ENCODE results near the gene NEK11. TPM values are rescaled to one million over a fixed set of nuclear protein-coding genes. Genes with fewer than 3 reads are reported as not detected.

NEK11 gene
- total and polyA plus RNA-seq, 11 donors, result 0.38 to 4.3 (median 2.1) TPM

DNA sequence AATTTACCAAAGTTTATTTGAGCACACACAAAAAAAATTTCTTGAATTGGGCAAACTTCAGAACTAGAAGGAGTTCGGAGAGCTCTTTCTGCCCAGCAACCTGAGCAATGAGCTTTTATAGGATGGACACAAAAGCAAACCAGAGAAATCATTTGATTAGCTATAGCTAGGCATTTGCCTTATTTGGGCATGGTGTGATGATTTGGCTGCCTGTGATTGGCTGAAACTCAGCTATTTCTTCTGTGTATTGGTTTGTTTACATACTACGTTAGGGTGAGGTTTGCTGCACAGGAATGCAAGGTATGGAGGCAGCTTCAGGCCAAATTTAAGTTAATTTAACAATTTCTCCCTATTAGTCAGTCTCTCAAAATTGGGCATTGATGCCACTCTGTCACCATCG, 65.1 kb downstream of the NEK11 start:
- H3K27ac ChIP-seq, result no peak overlapping the region
- intact Hi-C loops (cut with DNase I), result no loop called here
- H3K9me3 ChIP-seq, result no peaks in the 10 kb centered on the region
- no peak for ATAC-seq
- no peak overlapping the region for H3K4me3 ChIP-seq
- H3K4me1 ChIP-seq, result no peaks in the 10 kb centered on the region
- H3K36me3 ChIP-seq, result no peaks in the 10 kb centered on the region
- no peak for DNase-seq
- 93 to 97% (median 95%) methylated on average over 3 of the region's 3 CpGs for WGBS, 4 donors
- H3K27me3 ChIP-seq, result no peaks in the 10 kb centered on the region
- no peak for TF ChIP-seq POLR2A (IDR thresholded peaks at IDR 0.05)
- TF ChIP-seq, protein P1, sequence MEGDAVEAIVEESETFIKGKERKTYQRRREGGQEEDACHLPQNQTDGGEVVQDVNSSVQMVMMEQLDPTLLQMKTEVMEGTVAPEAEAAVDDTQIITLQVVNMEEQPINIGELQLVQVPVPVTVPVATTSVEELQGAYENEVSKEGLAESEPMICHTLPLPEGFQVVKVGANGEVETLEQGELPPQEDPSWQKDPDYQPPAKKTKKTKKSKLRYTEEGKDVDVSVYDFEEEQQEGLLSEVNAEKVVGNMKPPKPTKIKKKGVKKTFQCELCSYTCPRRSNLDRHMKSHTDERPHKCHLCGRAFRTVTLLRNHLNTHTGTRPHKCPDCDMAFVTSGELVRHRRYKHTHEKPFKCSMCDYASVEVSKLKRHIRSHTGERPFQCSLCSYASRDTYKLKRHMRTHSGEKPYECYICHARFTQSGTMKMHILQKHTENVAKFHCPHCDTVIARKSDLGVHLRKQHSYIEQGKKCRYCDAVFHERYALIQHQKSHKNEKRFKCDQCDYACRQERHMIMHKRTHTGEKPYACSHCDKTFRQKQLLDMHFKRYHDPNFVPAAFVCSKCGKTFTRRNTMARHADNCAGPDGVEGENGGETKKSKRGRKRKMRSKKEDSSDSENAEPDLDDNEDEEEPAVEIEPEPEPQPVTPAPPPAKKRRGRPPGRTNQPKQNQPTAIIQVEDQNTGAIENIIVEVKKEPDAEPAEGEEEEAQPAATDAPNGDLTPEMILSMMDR (IDR thresholded peaks at IDR 0.05), result no peak

DNA sequence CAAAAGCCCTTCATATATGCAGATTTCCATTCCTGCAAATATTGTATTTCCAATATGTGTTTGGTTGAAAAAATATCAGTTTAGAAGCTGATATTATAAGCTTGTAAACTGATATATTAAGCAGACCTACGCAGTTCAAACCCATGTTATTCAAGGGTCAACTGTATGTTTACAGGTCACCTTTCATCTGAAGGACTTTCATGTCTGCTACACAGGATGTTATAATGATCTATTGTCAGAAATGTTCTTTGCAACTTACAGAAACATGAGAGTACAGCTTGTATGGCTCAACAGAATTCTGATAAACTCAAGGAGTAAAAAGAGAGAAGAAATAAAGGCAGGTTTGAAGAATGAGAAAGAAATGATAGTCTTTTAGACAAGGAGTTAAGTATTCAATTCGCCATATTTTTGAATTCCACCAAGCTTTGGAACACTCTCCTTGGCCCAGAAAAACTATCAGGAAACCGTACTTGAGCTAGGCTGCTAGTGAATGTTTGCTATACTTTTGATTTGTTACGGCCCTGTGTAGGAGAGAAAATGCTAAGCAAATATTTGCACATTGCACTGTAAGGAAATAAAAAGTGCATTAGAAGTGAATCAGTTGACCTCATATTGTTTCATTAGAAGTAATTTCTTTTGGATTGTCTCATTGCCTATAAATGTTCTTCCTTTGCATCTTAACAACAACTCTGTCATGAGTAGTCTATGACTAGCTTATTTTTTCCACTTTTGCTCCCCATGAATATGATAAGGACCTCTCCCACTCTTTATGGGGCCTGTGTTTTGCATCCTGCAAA, 81.2 kb downstream of the NEK11 start:
- no peak for TF ChIP-seq POLR2A (IDR thresholded peaks at IDR 0.05)
- TF ChIP-seq, protein P1 (IDR thresholded peaks at IDR 0.05), result no peak
- no peaks in the 10 kb centered on the region for H3K9me3 ChIP-seq
- no peaks in the 10 kb centered on the region for H3K27me3 ChIP-seq
- 90 to 94% (median 92%) methylated on average over 4 of the region's 4 CpGs for WGBS, 4 donors
- no peak overlapping the region for H3K4me3 ChIP-seq
- no peak overlapping the region for H3K27ac ChIP-seq
- DNase-seq, result no peak
- H3K36me3 ChIP-seq, result no peaks in the 10 kb centered on the region
- no peaks in the 10 kb centered on the region for H3K4me1 ChIP-seq
- no peak for ATAC-seq
- intact Hi-C loops (cut with DNase I), result no loop called here

DNA sequence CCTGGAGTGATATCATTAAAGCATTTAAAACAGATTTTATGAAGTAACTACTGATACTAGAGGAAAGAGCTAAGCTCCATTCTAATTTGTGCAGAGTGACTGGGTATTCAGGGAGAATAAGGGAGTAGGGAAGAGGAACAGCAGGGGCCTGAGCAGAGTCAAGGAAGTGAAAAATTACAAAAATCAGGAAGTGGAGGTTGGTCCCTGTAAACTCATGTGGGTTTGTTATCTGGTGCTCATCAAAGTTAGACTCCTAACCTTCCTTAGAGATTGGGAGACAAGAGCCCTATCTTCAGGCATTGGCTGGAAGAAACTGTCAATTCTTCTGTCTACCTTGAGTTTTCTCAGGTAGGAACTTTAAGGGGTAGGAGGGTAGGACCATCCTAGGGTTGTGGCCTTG, 82.5 kb downstream of the NEK11 start:
- TF ChIP-seq POLR2A (IDR thresholded peaks at IDR 0.05), result no peak
- TF ChIP-seq, protein P1 (IDR thresholded peaks at IDR 0.05), result no peak

DNA sequence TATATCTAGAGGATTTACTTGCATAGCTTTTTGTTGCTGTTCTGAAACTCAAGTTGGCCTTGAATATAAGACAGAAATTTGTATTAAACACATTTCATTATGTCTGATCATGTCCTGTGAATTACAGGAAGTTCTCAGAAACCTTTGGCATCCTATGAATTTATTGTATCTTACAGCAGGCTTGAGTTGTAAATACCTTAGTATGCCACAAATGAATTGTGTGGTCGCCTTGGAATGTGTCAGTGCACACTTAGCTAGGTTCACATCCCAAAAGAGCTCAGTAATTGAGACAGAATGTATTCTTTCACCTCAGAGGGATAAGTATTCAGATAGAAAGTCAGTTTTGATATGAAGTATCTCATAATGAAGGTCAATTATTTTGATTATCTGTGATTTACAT, 83.4 kb downstream of the NEK11 start:
- ATAC-seq (no peak), DNase-seq (no peak)
- WGBS, 4 donors, result 58 to 84% (median 68%) methylated on average over 1 of the region's 1 CpG
- Histone ChIP-seq H3K27me3 (no peaks in the 10 kb centered on the region), H3K36me3 (no peaks in the 10 kb centered on the region), H3K4me3 (no peak overlapping the region), H3K4me1 (peaks cover 0 to 3% (median 0%) of the 10 kb centered on the region in 12 donors), H3K9me3 (no peaks in the 10 kb centered on the region), H3K27ac (no peak overlapping the region)
- intact Hi-C loops (cut with DNase I), result no loop called here
- TF ChIP-seq POLR2A (IDR thresholded peaks at IDR 0.05), result no peak
- TF ChIP-seq, protein P1 (IDR thresholded peaks at IDR 0.05), result no peak

More for the DNA sequence above, 82.5 kb downstream of the NEK11 start:
- Histone ChIP-seq H3K27me3 (no peaks in the 10 kb centered on the region), H3K27ac (no peak overlapping the region), H3K4me3 (no peak overlapping the region), H3K9me3 (no peaks in the 10 kb centered on the region), H3K4me1 (no peaks in the 10 kb centered on the region), H3K36me3 (no peaks in the 10 kb centered on the region)
- ATAC-seq (no peak), DNase-seq (no peak)
- intact Hi-C loops (cut with DNase I), result no loop called here
